ENCODE measurements around the gene PACS2.

DNA sequence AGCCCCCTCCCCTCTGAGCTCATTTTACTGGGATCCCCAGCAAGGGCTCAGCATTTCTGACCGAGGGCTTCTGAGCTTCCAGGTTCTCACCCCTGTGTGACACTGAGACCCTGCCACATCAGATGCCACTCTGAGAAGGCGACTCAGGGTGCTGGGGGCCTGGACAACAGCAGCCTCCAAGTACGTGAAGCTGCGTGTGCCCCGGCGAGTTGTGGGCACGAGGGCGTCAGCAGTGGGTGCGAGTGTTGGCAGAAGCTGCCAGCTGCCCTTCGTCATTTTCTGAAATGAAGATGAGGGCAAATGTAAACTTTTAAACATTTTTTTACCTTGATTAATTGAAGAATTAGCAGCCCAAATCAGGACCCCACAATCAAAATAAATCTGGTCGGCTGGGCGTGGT is 51.1 kb downstream of the PACS2 start:
- no peak for TF ChIP-seq EZH2 (IDR thresholded peaks at IDR 0.05; ENCODE audit: low read length, unreplicated experiment)
- TF ChIP-seq, protein P1, sequence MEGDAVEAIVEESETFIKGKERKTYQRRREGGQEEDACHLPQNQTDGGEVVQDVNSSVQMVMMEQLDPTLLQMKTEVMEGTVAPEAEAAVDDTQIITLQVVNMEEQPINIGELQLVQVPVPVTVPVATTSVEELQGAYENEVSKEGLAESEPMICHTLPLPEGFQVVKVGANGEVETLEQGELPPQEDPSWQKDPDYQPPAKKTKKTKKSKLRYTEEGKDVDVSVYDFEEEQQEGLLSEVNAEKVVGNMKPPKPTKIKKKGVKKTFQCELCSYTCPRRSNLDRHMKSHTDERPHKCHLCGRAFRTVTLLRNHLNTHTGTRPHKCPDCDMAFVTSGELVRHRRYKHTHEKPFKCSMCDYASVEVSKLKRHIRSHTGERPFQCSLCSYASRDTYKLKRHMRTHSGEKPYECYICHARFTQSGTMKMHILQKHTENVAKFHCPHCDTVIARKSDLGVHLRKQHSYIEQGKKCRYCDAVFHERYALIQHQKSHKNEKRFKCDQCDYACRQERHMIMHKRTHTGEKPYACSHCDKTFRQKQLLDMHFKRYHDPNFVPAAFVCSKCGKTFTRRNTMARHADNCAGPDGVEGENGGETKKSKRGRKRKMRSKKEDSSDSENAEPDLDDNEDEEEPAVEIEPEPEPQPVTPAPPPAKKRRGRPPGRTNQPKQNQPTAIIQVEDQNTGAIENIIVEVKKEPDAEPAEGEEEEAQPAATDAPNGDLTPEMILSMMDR (conservative IDR thresholded peaks at IDR 0.05; ENCODE audit: low read depth, low read length) = no peak
